ENCODE results near the gene CIAO2A.
"Not testable (repeated sequence)": the region's sequence is repeated elsewhere in the genome, so short reads cannot be mapped to it uniquely, and the experiment has no call there.

DNA sequence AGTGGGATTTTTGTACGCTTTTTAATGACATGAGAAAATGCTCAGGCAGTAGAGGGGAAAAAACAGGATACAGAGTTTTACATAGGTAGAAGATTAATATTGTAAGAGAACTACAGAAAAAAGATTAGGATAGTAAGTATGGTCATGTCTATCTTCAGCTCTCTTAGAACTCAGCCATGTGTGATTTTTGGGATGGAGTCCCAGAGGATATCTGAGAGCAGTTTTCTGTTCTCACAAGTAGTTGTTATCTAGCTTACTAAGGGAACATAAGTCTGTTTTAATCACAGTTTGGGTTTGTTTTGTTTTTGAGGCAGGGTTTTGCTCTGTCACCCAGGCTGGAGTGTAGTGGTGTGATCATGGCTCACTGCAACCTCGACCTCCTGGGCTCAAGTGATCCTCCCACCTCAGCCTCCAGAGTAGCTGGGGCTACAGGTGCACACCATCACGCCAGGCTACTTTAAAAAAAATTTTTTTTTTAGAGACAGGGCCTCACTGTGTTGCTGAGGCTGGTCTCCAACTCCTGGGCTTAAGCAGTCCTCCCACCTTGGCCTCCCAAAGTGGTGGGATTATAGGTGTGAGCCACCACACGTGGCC lies 16.6 kb upstream of the CIAO2A start:
- TF ChIP-seq, protein P1, sequence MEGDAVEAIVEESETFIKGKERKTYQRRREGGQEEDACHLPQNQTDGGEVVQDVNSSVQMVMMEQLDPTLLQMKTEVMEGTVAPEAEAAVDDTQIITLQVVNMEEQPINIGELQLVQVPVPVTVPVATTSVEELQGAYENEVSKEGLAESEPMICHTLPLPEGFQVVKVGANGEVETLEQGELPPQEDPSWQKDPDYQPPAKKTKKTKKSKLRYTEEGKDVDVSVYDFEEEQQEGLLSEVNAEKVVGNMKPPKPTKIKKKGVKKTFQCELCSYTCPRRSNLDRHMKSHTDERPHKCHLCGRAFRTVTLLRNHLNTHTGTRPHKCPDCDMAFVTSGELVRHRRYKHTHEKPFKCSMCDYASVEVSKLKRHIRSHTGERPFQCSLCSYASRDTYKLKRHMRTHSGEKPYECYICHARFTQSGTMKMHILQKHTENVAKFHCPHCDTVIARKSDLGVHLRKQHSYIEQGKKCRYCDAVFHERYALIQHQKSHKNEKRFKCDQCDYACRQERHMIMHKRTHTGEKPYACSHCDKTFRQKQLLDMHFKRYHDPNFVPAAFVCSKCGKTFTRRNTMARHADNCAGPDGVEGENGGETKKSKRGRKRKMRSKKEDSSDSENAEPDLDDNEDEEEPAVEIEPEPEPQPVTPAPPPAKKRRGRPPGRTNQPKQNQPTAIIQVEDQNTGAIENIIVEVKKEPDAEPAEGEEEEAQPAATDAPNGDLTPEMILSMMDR (IDR thresholded peaks at IDR 0.05; ENCODE audit: poor library complexity, severe bottlenecking), result not testable (repeated sequence)
- not testable (repeated sequence) for TF ChIP-seq POLR2AphosphoS5 (IDR thresholded peaks at IDR 0.05); EZH2 (IDR thresholded peaks at IDR 0.05; ENCODE audit: borderline replicate concordance, insufficient read depth, low read length, poor library complexity, severe bottlenecking); EP300 (conservative IDR thresholded peaks at IDR 0.05; ENCODE audit: poor library complexity, severe bottlenecking); SMC3 (conservative IDR thresholded peaks at IDR 0.05; ENCODE audit: poor library complexity); RAD21 (conservative IDR thresholded peaks at IDR 0.05); MXI1 (conservative IDR thresholded peaks at IDR 0.05; ENCODE audit: poor library complexity, severe bottlenecking); TAF1 (IDR thresholded peaks at IDR 0.05; ENCODE audit: low read depth)
- TF ChIP-seq, protein P2, sequence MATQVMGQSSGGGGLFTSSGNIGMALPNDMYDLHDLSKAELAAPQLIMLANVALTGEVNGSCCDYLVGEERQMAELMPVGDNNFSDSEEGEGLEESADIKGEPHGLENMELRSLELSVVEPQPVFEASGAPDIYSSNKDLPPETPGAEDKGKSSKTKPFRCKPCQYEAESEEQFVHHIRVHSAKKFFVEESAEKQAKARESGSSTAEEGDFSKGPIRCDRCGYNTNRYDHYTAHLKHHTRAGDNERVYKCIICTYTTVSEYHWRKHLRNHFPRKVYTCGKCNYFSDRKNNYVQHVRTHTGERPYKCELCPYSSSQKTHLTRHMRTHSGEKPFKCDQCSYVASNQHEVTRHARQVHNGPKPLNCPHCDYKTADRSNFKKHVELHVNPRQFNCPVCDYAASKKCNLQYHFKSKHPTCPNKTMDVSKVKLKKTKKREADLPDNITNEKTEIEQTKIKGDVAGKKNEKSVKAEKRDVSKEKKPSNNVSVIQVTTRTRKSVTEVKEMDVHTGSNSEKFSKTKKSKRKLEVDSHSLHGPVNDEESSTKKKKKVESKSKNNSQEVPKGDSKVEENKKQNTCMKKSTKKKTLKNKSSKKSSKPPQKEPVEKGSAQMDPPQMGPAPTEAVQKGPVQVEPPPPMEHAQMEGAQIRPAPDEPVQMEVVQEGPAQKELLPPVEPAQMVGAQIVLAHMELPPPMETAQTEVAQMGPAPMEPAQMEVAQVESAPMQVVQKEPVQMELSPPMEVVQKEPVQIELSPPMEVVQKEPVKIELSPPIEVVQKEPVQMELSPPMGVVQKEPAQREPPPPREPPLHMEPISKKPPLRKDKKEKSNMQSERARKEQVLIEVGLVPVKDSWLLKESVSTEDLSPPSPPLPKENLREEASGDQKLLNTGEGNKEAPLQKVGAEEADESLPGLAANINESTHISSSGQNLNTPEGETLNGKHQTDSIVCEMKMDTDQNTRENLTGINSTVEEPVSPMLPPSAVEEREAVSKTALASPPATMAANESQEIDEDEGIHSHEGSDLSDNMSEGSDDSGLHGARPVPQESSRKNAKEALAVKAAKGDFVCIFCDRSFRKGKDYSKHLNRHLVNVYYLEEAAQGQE (IDR thresholded peaks at IDR 0.05; ENCODE audit: borderline replicate concordance), result not testable (repeated sequence)

Measured in neural cell (in vitro differentiated cells).